ENCODE results near the gene NRAP. TPM values are rescaled to one million over a fixed set of nuclear protein-coding genes. Genes with fewer than 3 reads are reported as not detected.
A peak's percentile ranks its signal among the peaks of the same experiment; 100 is the strongest.

Gene NRAP
- total RNA-seq, 2 donors from 2014 or later, result 0.49 to 0.64 TPM

DNA sequence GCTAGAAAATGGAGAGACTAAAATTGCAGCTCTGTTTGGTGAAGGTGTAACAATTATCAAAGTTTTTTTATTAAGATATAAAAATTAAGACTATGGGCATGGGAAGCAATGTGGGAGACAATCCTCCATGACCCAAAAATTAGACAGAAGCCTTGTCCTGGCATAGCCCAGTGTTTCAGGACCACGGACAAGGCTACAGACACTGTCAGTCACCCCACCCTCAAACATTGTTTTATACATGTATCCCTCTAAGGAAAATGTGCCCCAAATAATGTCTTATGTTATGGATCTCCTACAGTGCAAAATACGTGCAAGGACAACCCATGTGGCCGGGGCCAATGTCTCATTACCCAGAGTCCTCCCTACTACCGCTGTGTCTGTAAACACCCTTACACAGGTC lies 87.0 kb downstream of the NRAP start:
- ATAC-seq, result no peak
- peak in 1 of 2 donors; percentile 16 for DNase-seq
- intact Hi-C loops (cut with DNase I, micrococcal nuclease), result no loop called here

DNA sequence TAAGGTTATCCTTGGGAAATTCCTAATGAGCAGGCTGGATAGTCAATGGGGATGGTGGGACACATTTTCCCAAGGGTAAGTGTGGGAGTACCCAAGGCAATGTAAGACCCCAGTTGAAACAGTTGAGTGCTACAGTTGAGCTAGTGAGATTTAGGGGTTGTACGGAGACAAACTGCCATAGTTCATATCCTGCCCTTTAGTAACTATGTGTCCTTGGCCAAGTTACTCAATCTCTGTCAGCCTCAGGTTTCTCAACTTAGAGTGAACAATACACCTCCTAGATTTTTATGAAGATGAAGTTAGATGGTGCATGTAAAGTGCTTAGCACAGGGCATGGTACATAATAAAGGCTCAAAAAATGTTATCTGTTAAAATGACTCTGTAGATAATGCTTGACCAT lies 90.5 kb downstream of the NRAP start:
- no peak for DNase-seq
- intact Hi-C loops (cut with DNase I, micrococcal nuclease), result no loop called here
- ATAC-seq, result no peak

- DNase-seq (no peak), ATAC-seq (no peak)
- intact Hi-C loops (cut with DNase I, micrococcal nuclease), result no loop called here
Measured at GRCh38 chr10:113572520-113573290, 91.1 kb downstream of the NRAP start.

- ATAC-seq, result no peak
- intact Hi-C loops (cut with DNase I, micrococcal nuclease), result no loop called here
Measured at GRCh38 chr10:113569576-113569975, 94.3 kb downstream of the NRAP start.

DNA sequence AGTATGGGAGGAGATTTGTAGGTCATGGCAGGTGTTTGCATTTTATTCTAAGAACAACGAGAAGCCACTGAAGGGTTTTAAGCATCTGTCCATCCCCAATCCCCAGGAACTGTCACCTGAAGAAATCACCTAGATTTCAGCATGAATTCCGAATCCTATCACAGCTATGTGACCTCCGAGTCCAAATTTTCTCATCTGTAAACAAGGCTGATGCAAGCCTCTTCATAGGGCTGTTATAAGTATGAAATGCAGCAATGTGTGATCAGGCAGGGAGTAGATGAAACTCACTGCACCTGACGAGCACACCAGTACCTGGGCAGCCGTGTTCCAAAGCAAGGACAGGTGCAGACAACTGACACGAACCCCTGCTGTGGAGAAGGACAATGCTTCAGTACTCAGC lies 97.0 kb downstream of the NRAP start:
- intact Hi-C loops (cut with DNase I, micrococcal nuclease), result no loop called here
- no peak for DNase-seq
- ATAC-seq, result no peak

More at GRCh38 chr10:113569576-113569975, 94.3 kb downstream of the NRAP start:
- DNase-seq, result no peak

DNA sequence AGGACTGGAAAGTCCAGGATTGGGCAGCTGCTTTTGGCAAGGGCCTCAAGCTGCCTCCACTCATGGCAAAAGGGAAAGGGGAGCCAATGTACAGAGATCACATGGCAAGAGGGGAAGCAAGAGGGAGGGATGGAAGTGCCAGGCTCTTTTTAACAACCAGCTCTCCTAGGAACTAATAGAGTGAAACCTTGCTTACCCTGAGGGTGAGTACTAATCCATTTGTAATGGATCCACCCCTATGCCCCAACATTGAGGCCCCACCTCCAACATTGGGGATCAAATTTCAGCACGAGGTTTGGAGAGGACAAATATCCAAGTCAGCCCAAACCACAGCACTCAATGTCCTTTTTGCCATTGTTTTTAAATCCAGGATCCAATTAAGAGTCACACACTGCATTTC lies 98.5 kb downstream of the NRAP start:
- intact Hi-C loops (cut with DNase I, micrococcal nuclease), result no loop called here
- DNase-seq, result no peak
- ATAC-seq, result no peak

DNA sequence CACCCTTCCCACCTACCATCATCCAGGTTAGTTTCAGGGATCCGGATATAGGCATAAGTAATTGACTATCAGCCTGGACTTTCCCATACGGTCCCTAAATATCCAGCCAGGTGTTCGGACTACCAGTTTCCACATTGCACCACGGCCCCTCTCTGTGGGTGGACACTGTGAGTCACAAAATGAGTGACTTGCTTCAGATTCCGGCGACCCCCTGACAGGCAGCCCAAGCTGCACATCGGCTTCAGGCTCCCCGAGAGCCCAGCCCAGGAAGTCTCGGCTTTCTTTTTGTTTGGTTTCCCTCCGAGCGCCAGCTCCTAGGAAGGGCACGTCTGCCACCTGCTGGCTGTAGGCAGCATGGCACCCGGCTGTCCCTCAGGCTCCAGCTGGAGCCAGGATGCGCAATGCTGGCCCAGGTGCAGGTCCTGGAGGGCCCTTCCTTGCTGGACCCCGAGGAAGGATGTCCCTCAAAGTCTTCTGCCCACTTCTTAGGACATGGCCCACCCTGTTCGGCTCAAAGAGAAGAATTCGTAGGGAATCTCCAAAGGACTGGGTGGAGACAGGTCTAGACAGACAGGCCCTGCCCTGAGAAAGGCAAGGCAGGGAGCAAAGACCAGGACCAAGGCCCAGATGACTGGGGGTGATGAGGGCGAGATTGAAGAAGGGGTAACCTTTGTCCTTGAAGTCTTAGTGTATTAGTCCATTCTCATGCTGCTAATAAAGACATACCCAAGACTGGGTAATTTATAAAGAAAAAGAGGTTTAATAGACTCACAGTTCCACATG lies 100.3 kb downstream of the NRAP start:
- ATAC-seq, result peak; percentile 96
- peak; percentile 61 to 87 for DNase-seq
- intact Hi-C loops (cut with DNase I, micrococcal nuclease), result no loop called here

DNA sequence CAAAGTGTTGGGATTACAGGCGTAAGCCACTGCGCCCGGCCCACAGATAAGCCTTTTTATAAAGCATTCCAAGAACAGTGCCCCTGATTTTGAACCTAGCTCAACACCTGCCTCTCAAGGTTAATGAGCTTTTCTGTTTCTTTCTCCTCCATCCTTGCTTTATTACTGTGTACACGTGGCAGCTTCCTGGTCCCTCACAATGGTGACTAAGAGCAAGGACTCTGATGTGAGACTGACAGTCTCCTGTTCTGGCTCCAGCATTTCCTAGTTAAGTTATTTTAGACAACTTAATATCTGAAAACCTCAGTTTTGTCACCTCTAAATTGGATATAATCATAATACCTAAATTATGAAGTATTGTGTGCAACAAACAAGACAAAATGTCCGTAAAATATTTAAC lies 101.1 kb downstream of the NRAP start:
- no peak for DNase-seq
- peak; percentile 69 for ATAC-seq
- intact Hi-C loops (cut with DNase I, micrococcal nuclease), result no loop called here

- intact Hi-C loops (cut with DNase I, micrococcal nuclease), result no loop called here
- no peak for DNase-seq
Measured at GRCh38 chr10:113562069-113562468, 101.8 kb downstream of the NRAP start.

DNA sequence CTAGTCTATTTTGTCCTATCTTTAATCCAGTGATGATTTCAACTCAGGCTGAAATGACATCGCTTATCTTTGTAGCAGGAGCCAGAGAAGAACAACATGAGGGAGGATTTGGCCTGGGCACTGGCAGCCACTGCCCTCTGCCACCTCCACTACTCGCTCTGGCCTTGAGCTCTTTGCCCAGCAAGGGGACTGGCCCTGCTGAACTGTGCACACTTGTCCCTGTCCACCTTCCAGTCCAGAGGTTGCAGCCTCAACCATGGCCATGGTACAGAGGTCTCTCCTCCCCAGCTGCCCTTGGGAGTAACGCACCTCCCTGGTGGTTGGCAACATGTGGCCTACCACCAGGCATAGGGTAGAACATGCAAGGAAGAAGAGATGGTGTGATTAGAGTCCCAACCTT lies 102.6 kb downstream of the NRAP start:
- ATAC-seq (no peak), DNase-seq (no peak)
- intact Hi-C loops (cut with DNase I, micrococcal nuclease), result no loop called here

More at GRCh38 chr10:113562069-113562468, 101.8 kb downstream of the NRAP start:
- no peak for ATAC-seq

DNA sequence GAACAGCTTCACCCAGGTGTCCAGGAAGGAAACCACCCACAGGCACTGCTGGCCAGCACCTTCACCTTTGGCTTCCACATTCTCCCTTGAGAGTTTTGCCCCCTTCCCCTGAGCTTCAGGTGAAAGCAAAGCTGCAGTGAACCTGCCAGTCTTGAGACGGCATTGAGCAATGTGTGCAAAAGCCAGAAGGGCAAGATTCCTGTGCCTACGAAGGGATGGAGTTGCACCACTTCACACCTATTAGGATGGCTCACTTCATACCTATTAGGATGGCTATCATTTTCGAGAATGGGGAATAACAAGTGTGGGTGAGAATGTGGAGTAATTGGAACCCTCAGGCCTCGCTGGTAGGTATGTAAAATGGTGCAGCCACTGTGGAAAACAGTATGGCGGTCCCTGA lies 103.8 kb downstream of the NRAP start:
- DNase-seq, result no peak
- intact Hi-C loops (cut with DNase I, micrococcal nuclease), result no loop called here

GRCh38 chr10:113557903-113558321 lies 105.9 kb downstream of the NRAP start:
- intact Hi-C loops (cut with DNase I, micrococcal nuclease), result no loop called here
- ATAC-seq (no peak), DNase-seq (no peak)

More for the DNA sequence above, 103.8 kb downstream of the NRAP start:
- no peak for ATAC-seq

DNA sequence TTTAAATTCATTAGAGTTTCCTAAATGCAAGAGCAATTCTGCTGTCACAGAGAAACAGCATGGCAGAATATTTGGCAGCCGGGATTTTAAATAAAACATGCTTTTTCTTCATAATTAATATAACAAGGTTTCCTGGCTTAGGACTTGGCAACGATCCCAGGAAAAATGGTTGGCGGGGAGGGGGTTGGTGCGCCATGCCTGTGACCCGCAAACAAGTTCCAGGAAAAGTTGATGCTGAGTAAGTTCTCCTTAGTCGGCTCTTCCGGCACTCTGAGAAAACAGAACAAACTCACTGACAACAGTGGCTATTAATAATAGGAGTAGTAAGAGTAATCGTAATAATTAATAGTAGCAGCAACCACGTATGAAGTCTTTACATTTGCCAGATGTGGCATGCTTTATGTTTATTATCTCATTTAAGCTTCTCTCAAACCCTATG lies 106.4 kb downstream of the NRAP start:
- intact Hi-C loops (cut with DNase I, micrococcal nuclease), result no loop called here
- ATAC-seq (no peak), DNase-seq (no peak)

DNA sequence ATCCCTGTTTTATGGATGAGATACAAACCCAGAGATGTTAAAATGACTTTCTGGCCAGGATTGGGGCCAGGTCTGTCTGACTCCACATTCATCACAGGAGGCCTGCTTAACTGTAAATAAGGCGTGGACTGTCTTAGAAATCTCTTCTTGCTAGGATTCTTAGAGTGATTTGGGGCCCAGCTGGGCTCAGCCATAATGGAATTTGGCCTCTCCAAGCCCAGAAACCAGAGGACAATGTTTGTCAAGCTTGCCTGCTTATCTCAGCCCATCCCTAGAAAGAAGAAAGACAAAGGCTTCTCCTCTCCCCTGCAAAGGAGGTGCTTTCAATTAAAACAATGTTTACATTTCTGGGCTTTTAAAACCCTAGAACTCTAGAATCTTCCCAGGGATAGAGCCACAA lies 108.1 kb downstream of the NRAP start:
- ATAC-seq, result peak; percentile 37
- intact Hi-C loops (cut with DNase I, micrococcal nuclease), result no loop called here
- DNase-seq, result no peak

DNA sequence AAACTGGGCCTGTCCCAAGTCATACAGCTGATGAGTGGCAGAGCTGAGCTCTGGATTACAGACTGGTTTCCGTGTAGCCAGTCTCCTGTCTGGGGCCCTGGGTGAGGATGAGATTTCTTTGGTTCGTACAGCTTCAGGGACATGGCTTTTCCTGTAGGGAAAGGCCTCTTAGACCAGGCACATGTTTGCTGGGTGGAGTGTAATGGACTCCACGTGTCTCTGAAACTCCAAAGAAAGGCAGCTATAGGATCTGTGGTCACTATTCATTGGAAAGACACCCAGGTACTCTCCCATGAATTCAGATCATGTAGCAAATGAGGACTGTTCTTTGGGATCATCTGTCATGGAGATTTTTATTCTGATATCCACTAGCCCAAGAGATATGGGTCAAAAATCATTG lies 108.6 kb downstream of the NRAP start:
- DNase-seq, result no peak
- intact Hi-C loops (cut with DNase I, micrococcal nuclease), result no loop called here
- ATAC-seq, result no peak

DNA sequence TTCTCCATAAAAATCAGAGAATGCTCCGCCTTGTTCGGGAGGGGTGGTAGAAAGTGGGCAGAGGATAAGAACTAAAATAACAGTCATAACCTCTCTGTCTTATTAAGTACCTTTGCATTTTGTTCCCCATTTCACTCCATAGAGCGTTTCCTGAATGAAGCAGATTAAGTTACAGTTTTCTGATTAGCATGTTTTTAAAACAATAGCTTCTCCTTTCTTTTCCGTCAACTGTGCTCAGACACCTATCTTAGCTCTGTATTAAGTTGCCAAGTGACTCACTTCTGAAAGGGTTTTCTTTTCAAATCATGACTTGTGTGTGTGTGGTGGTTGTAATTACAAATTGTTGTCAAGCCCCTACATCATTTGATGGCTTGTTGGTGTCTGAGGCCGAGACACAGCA lies 109.6 kb downstream of the NRAP start:
- intact Hi-C loops (cut with DNase I, micrococcal nuclease), result no loop called here
- no peak for DNase-seq
- ATAC-seq, result no peak

GRCh38 chr10:113553149-113553548 lies 110.7 kb downstream of the NRAP start:
- ATAC-seq (no peak), DNase-seq (no peak)
- intact Hi-C loops (cut with DNase I, micrococcal nuclease), result no loop called here

GRCh38 chr10:113552701-113553100 lies 111.1 kb downstream of the NRAP start, which contains the start of gene HABP2:
Gene HABP2, plus strand, starts transcription at chr10:113553053. Its CDS starts 69 bp downstream, at chr10:113553122.
- ATAC-seq, result no peak
- intact Hi-C loops (cut with DNase I, micrococcal nuclease), result no loop called here
- DNase-seq, result no peak

DNA sequence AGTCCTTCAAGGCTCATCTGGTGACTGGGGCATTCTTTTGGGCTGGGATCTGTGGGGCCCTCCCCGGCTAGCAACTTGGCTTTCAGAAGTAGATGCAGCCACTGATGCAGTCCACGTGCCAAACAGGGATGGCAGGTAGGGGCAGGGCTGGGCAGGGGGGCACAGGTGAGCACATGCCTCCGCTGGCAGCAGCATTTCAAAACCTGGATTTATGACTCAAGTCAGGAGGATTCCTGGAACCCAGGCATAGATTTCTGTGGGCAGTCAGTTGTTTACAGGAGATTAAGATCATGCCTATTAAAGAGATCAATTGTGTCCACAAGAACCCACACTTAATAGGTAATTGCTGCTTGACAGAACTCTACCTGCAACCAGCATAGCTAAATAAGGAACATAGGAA lies 111.8 kb downstream of the NRAP start:
- no peak for ATAC-seq
- intact Hi-C loops (cut with DNase I, micrococcal nuclease), result no loop called here

DNA sequence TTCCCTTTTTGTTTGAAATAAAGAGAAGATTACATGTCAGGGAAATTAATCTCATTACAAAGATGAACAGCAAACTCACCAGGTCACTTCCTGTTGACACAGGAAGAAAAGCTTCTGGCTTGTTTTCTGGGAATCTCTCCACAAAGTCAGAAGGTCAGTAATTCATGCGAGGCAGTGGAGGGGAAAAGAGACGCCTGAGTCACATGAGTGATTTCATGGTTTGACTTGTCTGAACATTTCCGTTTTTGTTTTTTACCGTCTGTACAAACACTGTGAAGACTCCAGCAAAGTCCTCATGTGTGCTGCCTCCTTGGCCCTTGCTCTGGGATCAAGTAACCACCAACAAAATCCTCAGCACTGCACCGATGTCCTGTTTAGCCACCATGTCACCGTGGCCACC lies 113.5 kb downstream of the NRAP start:
- intact Hi-C loops (cut with DNase I, micrococcal nuclease), result no loop called here
- DNase-seq (no peak), ATAC-seq (no peak)

More for the DNA sequence above, 111.8 kb downstream of the NRAP start:
- no peak for DNase-seq

All from left colon (tissue), 2 donors.